ENCODE data around the gene PMF1. TPM values are rescaled to one million over a fixed set of nuclear protein-coding genes. Genes with fewer than 3 reads are reported as not detected.

The PMF1 gene
- total RNA-seq, 1 donor from 2014 or later, result 62.0 TPM

GRCh38 chr1:156281693-156282478 is 69.1 kb downstream of the PMF1 start:
- no peak for TF ChIP-seq CTCF (conservative IDR thresholded peaks at IDR 0.05)
- Mint-ChIP-seq H3K36me3 (peaks cover 14% of the 10 kb centered on the region), H3K9me3 (no peaks in the 10 kb centered on the region), H3K27ac (peak overlapping the region; percentile 94), H3K4me1 (ENCODE audit: unreplicated experiment) (peaks cover 30% of the 10 kb centered on the region), H3K27me3 (no peaks in the 10 kb centered on the region), H3K4me3 (peak overlapping the region; percentile 93)
- DNase-seq (ENCODE audit: extremely low spot score, unreplicated experiment), result no peak

DNA sequence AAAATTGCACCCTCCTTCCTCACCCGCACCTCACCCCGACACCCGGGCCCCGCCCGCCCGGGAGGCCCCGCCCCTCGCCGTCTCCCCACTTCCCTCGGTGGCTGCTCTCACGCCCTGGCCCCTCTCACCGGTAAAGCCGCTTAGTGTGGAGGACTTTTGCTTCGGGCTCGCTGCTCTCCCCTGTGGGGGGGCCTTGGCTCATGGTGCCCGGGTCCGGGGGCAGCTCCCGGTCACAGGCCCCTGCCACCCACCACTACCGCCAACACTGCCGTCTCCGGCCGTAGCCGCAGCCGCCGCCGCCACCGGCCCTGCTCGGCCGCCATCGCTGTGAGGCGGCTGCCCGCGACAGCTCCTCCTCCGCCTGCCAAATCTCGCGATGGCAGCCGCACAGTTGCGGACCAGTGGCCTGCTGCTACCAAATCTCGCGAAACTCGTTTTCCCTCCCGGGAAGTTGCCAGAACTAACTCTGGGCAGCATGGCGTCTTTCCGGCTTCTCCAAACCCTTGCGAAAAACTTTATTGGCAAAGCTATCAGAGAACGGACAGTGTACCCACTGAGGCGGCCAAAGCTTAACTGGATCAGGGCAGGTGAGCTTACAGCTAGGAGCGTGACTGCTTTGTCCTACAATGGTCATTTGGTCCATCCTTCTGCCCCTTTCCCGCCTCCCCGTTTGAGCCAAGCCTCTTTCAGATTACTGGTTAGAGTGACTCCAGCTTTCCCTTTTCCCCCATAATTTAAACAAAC is 69.8 kb downstream of the PMF1 start, which contains the start of gene SMG5:
TSS of gene SMG5 (minus strand) at position 347 of the 744 bp plus-strand sequence. CDS start at position 202, 145 bp downstream.
- Mint-ChIP-seq H3K27ac (peak within 1 kb of the TSS; percentile 97), H3K36me3 (peaks cover 12% of the 10 kb centered on the region), H3K27me3 (no peaks in the 10 kb centered on the region), H3K4me3 (peak within 1 kb of the TSS; percentile 93), H3K4me1 (ENCODE audit: unreplicated experiment) (peaks cover 30% of the 10 kb centered on the region), H3K9me3 (no peaks in the 10 kb centered on the region)
- DNase-seq (ENCODE audit: extremely low spot score, unreplicated experiment), result peak; percentile 96
- no peak for TF ChIP-seq CTCF (conservative IDR thresholded peaks at IDR 0.05)

- H3K27me3 Mint-ChIP-seq, result no peaks in the 10 kb centered on the region
- TF ChIP-seq CTCF (conservative IDR thresholded peaks at IDR 0.05), result no peak
- H3K4me1 Mint-ChIP-seq (ENCODE audit: unreplicated experiment), result peaks cover 30% of the 10 kb centered on the region
- no peak for DNase-seq (ENCODE audit: extremely low spot score, unreplicated experiment)
- H3K27ac Mint-ChIP-seq, result peak overlapping the region; percentile 97
- H3K36me3 Mint-ChIP-seq, result peaks cover 4% of the 10 kb centered on the region
- H3K4me3 Mint-ChIP-seq, result peak overlapping the region; percentile 93
- no peaks in the 10 kb centered on the region for H3K9me3 Mint-ChIP-seq
These were observed 70.7 kb downstream of the PMF1 start for GRCh38 chr1:156283521-156283920.

DNA sequence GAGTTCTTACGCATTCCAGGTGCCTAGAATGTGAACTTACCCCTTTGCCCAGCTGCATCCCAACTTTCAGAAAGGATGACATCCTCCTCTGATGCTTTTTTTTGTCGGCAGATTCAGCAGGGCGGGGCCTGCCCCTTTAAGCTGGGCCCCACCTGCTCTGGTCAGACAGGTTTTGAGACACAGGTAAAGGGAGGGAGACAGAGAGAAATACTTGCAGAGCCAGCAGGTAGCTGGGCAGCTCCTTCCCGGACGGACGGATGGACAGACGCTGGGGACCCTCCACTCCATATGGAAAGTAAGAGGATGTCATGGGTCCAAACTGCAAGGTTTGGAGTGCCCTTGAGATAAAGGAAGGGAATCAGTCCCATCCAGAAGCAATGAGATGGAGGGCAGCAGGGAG is 71.3 kb downstream of the PMF1 start, which contains the start of gene TMEM79:
TSS of gene TMEM79 (plus strand) at position 214 of the 400 bp plus-strand sequence. CDS start 902 bp downstream, outside the sequence.
- no peak for DNase-seq (ENCODE audit: extremely low spot score, unreplicated experiment)
- peaks cover 30% of the 10 kb centered on the region for H3K4me1 Mint-ChIP-seq (ENCODE audit: unreplicated experiment)
- peaks cover 4% of the 10 kb centered on the region for H3K36me3 Mint-ChIP-seq
- peak within 1 kb of the TSS; percentile 93 for H3K4me3 Mint-ChIP-seq
- no peaks in the 10 kb centered on the region for H3K27me3 Mint-ChIP-seq
- no peak for TF ChIP-seq CTCF (conservative IDR thresholded peaks at IDR 0.05)
- peak within 1 kb of the TSS; percentile 97 for H3K27ac Mint-ChIP-seq
- H3K9me3 Mint-ChIP-seq, result no peaks in the 10 kb centered on the region

GRCh38 chr1:156284757-156285156 is 72.0 kb downstream of the PMF1 start:
- Mint-ChIP-seq H3K36me3 (peaks cover 7% of the 10 kb centered on the region), H3K4me3 (peak overlapping the region; percentile 93), H3K4me1 (ENCODE audit: unreplicated experiment) (peaks cover 30% of the 10 kb centered on the region), H3K27ac (peak overlapping the region; percentile 97), H3K9me3 (no peaks in the 10 kb centered on the region), H3K27me3 (no peaks in the 10 kb centered on the region)
- TF ChIP-seq CTCF (conservative IDR thresholded peaks at IDR 0.05), result no peak
- DNase-seq (ENCODE audit: extremely low spot score, unreplicated experiment), result no peak

Data from type B pancreatic cell (in vitro differentiated cells).